Fibroblast of pulmonary artery (primary cell): ENCODE measurements around the gene MRPL43.

Source experiments
- DNase-seq: peaks from one replicate; pipeline ENCODE4 v3.0.0-alpha.2; 2010; ENCODE audit warnings: low read depth
- H3K4me3 ChIP-seq: replicated peaks from 2 replicates; pipeline ENCODE4 v1.5.1; 2011; ENCODE audit warnings: low read depth, mild to moderate bottlenecking, control low read depth, low read length, moderate library complexity
- TF ChIP-seq, protein P1 (sequence below): IDR thresholded peaks from 2 replicates; pipeline ENCODE4 v1.5.1; 2011; ENCODE audit warnings: mild to moderate bottlenecking, control low read depth, low read length, inconsistent platforms; ENCODE audit errors: missing control alignments

Gene MRPL43

DNA sequence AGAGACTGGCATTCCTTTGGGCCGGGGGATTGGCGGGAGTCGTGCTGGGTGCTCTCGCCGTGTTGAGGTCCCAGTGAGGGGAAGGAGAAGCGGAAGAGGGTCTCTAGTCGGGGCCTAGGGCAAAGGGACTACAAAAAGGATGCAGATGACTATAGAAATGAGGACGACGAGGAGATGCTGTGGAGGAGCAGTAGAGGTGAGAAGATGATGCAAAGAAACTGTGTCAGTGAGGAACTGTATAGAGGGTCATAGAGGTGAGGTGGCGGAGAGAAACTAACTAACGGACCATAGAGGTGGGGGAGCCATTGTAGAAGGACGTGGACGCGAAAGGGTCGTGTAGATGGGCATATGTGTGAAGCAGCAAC, 370 bp upstream of the MRPL43 start:
- peak overlapping the region; percentile 98 for H3K4me3 ChIP-seq
- DNase-seq = no peak
- TF ChIP-seq, protein P1, sequence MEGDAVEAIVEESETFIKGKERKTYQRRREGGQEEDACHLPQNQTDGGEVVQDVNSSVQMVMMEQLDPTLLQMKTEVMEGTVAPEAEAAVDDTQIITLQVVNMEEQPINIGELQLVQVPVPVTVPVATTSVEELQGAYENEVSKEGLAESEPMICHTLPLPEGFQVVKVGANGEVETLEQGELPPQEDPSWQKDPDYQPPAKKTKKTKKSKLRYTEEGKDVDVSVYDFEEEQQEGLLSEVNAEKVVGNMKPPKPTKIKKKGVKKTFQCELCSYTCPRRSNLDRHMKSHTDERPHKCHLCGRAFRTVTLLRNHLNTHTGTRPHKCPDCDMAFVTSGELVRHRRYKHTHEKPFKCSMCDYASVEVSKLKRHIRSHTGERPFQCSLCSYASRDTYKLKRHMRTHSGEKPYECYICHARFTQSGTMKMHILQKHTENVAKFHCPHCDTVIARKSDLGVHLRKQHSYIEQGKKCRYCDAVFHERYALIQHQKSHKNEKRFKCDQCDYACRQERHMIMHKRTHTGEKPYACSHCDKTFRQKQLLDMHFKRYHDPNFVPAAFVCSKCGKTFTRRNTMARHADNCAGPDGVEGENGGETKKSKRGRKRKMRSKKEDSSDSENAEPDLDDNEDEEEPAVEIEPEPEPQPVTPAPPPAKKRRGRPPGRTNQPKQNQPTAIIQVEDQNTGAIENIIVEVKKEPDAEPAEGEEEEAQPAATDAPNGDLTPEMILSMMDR = no peak

DNA sequence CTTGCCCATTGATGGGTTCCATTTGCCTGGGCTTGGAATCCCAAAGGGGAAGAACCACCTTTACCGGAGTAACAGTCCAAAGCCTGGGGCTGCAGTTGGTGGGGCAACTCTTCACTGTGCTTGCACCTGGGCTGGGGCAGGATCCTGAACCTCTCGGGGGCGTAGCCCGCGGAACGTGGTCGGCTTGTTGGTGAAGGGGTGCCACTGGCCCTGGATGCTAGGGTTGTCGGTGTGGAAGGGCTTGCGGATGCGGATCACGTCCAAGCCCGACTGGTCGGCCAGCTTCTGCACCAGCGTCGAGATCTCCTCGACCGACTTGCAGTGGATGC, 710 bp downstream of the MRPL43 start:
- peak overlapping the region; percentile 98 for H3K4me3 ChIP-seq
- DNase-seq = no peak
- TF ChIP-seq, protein P1 = no peak

DNA sequence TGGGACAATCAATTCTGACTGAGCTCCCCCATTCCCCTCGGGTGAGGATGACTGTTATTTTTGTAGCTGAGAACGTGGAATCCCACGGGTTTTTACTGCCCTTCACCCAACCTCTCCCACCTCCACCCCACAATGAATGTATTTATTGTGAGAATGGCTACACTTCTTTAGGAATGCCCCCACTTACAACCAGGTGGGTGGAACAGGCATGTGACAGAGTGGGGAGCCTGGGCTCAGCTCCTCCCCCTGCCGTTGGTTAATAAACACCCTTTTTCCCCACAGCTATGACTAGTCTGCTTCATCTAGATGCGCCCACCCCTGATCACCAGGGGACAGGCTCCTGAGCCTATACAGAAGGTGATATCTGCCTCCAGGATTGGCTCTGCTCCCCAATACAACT, 2.0 kb downstream of the MRPL43 start:
- DNase-seq = no peak
- TF ChIP-seq, protein P1 = no peak
- no peak overlapping the region for H3K4me3 ChIP-seq

DNA sequence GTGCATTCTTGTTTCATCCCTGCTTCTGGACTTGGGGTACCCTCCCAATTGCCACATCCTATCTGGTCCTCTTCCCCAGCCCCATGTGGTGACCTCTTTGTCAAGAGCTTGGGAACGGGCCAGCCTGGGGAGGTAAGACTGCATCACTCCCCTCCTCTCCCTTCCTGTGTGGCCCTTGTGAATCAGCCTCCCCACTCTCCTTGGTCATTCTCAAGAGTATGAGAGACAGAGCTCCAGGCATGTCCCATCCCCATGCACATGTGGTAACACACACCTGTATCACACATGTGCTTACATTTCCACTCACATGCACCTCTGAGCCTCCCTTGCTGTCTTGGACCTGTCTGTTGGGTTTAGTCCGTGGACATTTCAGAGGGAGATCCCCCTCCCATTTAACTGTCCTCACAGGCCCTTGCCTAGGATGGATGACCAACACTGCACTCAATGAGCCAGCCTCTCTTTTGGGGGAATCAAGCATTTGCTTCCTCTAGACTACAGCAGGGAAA, 2.6 kb downstream of the MRPL43 start:
- TF ChIP-seq, protein P1 = no peak
- no peak overlapping the region for H3K4me3 ChIP-seq
- DNase-seq = no peak

DNA sequence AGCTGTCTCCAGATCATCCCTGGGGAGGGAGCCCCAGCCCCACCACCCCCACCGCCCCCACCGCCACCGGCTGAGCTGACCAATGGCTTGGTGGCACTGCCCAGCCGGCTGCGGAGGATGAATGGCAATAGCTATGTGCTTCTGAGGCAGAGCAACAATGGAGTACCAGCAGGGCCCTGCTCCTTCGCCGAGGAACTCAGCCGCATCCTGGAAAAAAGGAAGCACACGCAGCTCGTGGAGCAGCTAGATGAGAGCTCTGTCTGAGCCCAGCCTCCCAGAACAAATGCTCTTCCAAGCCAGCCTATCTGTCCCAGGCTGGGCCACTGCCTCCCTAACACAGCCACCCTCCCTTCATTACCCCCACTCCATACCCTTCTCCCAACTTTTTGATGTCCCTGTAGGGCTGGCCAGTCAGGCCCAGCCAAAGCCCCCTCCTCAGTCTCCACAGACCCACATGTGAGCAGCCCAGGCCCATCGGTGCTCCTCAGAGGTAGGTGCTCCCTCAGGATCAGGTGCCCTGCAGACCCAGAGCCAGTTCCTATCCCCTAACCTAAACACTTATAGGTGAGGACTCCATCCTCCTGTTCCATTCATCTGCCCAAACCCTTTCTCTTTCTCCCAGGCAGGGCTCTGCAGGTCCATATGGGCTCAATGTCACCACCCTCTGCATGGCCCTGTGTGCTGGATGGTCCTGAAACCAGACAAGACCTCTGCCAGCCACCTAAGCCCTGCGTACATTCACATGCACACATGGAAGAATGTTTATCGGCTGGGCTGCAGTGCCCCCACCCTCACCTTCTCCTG, 3.2 kb downstream of the MRPL43 start:
- H3K4me3 ChIP-seq = no peak overlapping the region
- TF ChIP-seq, protein P1 = no peak
- no peak for DNase-seq

DNA sequence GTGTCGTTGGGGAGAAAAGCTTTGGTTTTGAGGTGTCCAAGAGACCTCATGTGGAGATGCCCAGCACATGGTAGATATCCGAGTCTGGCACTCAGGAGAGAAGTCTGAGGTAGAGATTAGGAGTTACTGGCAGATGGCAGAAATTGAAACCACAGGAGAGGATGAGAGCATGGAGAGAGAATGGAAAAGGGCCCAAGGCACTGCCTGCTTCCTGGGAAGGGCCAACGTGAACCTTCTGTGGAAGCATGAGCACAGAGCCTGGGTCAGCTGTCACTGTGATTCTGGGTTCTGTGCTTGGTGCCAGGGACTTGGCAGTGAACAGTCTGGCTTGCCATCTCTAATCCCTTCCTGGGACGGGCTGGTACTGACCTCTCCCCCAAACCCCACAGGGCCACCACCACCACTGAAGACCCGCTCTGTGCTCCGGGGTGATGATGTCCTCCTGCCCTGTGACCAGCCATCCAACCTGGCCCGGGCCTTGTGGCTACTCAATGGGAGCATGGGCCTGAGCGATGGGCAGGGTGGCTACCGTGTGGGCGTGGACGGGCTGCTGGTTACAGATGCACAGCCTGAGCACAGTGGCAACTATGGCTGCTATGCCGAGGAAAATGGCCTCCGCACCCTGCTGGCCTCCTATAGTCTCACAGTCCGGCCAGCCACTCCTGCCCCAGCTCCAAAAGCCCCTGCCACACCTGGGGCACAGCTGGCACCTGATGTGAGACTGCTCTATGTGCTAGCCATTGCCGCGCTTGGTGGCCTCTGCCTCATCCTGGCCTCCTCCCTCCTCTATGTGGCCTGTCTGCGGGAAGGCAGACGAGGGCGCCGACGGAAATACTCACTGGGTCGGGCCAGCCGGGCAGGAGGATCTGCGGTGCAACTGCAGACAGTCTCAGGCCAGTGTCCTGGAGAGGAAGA, 4.1 kb downstream of the MRPL43 start:
- no peak for DNase-seq
- no peak overlapping the region for H3K4me3 ChIP-seq
- TF ChIP-seq, protein P1 = no peak
